Measurements from ENCODE around the gene GIMAP8. TPM values are rescaled to one million over a fixed set of nuclear protein-coding genes. Genes with fewer than 3 reads are reported as not detected.

GIMAP8 gene
- total RNA-seq, 1 donor = not detected

- H4K20me1 ChIP-seq (ENCODE audit: insufficient read depth, low read length) = no peaks in the 10 kb centered on the region
- no peaks in the 10 kb centered on the region for H3K9me3 ChIP-seq (ENCODE audit: low read depth, low read length)
- H3K4me3 ChIP-seq (ENCODE audit: insufficient read depth, low read length) = no peak overlapping the region
- H2AFZ ChIP-seq (ENCODE audit: low read length) = no peak overlapping the region
- H3K4me1 ChIP-seq (ENCODE audit: insufficient read depth, low read length) = no peaks in the 10 kb centered on the region
- no peak for DNase-seq (ENCODE audit: insufficient read length, low spot score, missing footprints)
- no peak overlapping the region for H3K4me2 ChIP-seq (ENCODE audit: insufficient read depth, low read length)
- no peaks in the 10 kb centered on the region for H3K36me3 ChIP-seq (ENCODE audit: insufficient read depth, low read length)
- H3K27ac ChIP-seq (ENCODE audit: low read depth, low read length) = no peak overlapping the region
- H3K79me2 ChIP-seq (ENCODE audit: insufficient read depth, low read length) = no peaks in the 10 kb centered on the region
- no peaks in the 10 kb centered on the region for H3K27me3 ChIP-seq (ENCODE audit: insufficient read depth, low read length)
- TF ChIP-seq CTCF (IDR thresholded peaks at IDR 0.05; ENCODE audit: extremely low read depth, low read depth, low read length) = no peak
Observed at GRCh38 chr7:150503155-150503554, 52.7 kb downstream of the GIMAP8 start.

GRCh38 chr7:150503581-150503980 lies 53.2 kb downstream of the GIMAP8 start:
- Histone ChIP-seq H3K79me2 (ENCODE audit: insufficient read depth, low read length) (no peaks in the 10 kb centered on the region), H3K27ac (ENCODE audit: low read depth, low read length) (no peak overlapping the region), H3K4me2 (ENCODE audit: insufficient read depth, low read length) (no peak overlapping the region), H3K9me3 (ENCODE audit: low read depth, low read length) (no peaks in the 10 kb centered on the region), H2AFZ (ENCODE audit: low read length) (no peak overlapping the region), H4K20me1 (ENCODE audit: insufficient read depth, low read length) (no peaks in the 10 kb centered on the region), H3K4me3 (ENCODE audit: insufficient read depth, low read length) (no peak overlapping the region), H3K36me3 (ENCODE audit: insufficient read depth, low read length) (no peaks in the 10 kb centered on the region), H3K27me3 (ENCODE audit: insufficient read depth, low read length) (no peaks in the 10 kb centered on the region), H3K4me1 (ENCODE audit: insufficient read depth, low read length) (no peaks in the 10 kb centered on the region)
- no peak for TF ChIP-seq CTCF (IDR thresholded peaks at IDR 0.05; ENCODE audit: extremely low read depth, low read depth, low read length)
- no peak for DNase-seq (ENCODE audit: insufficient read length, low spot score, missing footprints)

- no peaks in the 10 kb centered on the region for H3K36me3 ChIP-seq (ENCODE audit: insufficient read depth, low read length)
- no peak overlapping the region for H3K4me3 ChIP-seq (ENCODE audit: insufficient read depth, low read length)
- no peak overlapping the region for H2AFZ ChIP-seq (ENCODE audit: low read length)
- H3K4me1 ChIP-seq (ENCODE audit: insufficient read depth, low read length) = no peaks in the 10 kb centered on the region
- no peak overlapping the region for H3K27ac ChIP-seq (ENCODE audit: low read depth, low read length)
- TF ChIP-seq CTCF (IDR thresholded peaks at IDR 0.05; ENCODE audit: extremely low read depth, low read depth, low read length) = no peak
- no peaks in the 10 kb centered on the region for H3K79me2 ChIP-seq (ENCODE audit: insufficient read depth, low read length)
- no peak overlapping the region for H3K4me2 ChIP-seq (ENCODE audit: insufficient read depth, low read length)
- no peak for DNase-seq (ENCODE audit: insufficient read length, low spot score, missing footprints)
- H4K20me1 ChIP-seq (ENCODE audit: insufficient read depth, low read length) = no peaks in the 10 kb centered on the region
- H3K27me3 ChIP-seq (ENCODE audit: insufficient read depth, low read length) = no peaks in the 10 kb centered on the region
- no peaks in the 10 kb centered on the region for H3K9me3 ChIP-seq (ENCODE audit: low read depth, low read length)
Observed at GRCh38 chr7:150507947-150508602, 57.6 kb downstream of the GIMAP8 start.

- Histone ChIP-seq H3K79me2 (ENCODE audit: insufficient read depth, low read length) (no peaks in the 10 kb centered on the region), H3K4me3 (ENCODE audit: insufficient read depth, low read length) (no peak overlapping the region), H3K27ac (ENCODE audit: low read depth, low read length) (no peak overlapping the region), H3K9me3 (ENCODE audit: low read depth, low read length) (no peaks in the 10 kb centered on the region), H3K27me3 (ENCODE audit: insufficient read depth, low read length) (no peaks in the 10 kb centered on the region), H3K36me3 (ENCODE audit: insufficient read depth, low read length) (no peaks in the 10 kb centered on the region), H3K4me1 (ENCODE audit: insufficient read depth, low read length) (no peaks in the 10 kb centered on the region), H3K4me2 (ENCODE audit: insufficient read depth, low read length) (no peak overlapping the region), H2AFZ (ENCODE audit: low read length) (no peak overlapping the region), H4K20me1 (ENCODE audit: insufficient read depth, low read length) (no peaks in the 10 kb centered on the region)
- no peak for DNase-seq (ENCODE audit: insufficient read length, low spot score, missing footprints)
- no peak for TF ChIP-seq CTCF (IDR thresholded peaks at IDR 0.05; ENCODE audit: extremely low read depth, low read depth, low read length)
Observed at GRCh38 chr7:150511048-150511447, 60.6 kb downstream of the GIMAP8 start.

Measured in osteoblast (primary cell).